ENCODE results near the gene ZNF3.
"Not testable (repeated sequence)": the region's sequence is repeated elsewhere in the genome, so short reads cannot be mapped to it uniquely, and the experiment has no call there.

ZNF3 gene

DNA sequence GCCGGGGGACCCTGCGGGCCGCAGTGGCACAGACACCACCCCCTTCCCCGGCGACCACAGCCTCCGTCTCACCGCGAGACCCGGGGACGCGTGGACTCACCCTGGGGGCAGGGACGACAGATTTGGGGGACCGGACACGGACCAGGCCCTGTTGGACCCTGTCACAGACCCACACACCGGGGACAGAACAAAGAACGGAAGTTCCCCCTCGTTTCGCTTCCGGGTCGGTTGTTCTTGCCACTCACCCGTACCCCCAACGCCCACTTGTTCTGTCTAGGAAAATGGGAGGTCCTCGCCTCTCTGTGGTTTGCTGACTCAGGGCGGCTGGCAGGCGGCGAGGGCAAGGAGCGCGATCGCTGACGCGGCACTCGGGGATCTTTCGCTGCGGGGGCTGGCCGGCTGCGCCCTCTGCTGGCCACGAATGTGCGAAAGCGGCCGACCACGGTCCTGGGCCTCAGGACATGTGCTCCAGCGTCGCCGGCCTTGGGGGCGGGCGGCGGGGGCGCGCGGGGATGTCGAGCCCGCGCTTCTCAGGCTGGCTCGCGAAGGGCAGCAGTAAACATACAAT is at the start of gene ZNF3:
Gene ZNF3, minus strand, starts transcription at position 189 of the 568 bp plus-strand sequence. CDS start 4,366 bp downstream, outside the sequence.
- peak; percentile 99 for DNase-seq (ENCODE audit: low spot score)

DNA sequence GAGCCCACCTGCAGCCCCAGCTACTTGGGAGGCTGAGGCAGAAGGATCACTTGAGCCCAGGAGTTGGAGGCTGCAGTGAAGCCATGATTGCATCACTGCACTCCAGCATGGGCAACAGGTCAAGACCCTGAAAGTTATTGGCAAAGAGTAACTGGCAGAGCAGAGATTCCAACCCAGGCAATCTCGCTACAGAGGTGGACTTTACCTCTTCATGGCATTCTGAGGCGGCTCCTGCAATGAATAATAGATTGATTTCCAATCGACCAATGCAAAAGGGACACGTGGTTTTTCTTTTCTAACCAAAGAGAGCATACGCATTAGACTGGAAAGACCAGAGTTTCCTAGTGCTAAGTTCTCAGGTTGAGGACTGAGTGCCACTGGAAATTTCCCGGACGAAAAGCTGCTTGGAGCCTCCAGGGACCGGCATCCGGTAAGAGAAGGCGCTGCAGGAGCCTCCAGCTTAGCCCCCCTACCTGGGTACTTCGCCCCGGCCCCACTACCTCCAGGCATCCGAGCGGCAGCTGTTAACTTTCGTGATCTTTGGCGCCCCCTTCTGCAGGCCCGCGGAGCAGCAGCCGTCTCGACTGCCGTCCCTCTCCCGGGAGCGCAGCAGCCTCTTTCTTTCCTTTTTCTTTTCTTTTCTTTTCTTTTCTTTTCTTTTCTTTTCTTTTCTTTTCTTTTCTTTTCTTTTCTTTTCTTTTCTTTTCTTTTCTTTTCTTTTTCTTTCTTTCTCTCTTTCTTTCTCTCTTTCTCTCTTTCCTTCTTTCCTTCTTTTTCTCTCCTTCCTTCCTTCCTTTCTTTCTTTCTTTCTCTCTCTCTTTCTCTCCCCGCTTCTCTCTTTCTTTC is 49.3 kb upstream of the ZNF3 start:
- peak; percentile 83 for DNase-seq (ENCODE audit: low spot score)

DNA sequence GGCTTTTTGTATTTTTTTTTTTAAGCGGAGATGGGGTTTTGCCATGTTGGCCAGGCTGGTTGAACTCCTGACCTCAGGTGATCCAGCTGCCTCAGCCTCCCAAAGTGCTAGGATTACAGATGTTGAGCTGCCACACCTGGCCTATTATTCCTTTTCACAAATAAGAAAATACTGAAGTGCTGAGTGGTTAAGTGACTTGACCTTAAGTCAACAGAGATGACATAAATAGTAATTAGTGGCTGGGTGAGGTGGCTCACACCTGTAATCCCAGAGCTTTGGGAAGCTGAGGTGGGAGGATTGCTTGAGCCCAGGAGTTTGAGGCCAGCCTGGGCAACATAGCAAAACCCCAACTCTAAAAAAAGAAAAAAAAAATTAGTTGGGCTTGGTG is 48.7 kb upstream of the ZNF3 start:
- not testable (repeated sequence) for DNase-seq (ENCODE audit: low spot score)

DNA sequence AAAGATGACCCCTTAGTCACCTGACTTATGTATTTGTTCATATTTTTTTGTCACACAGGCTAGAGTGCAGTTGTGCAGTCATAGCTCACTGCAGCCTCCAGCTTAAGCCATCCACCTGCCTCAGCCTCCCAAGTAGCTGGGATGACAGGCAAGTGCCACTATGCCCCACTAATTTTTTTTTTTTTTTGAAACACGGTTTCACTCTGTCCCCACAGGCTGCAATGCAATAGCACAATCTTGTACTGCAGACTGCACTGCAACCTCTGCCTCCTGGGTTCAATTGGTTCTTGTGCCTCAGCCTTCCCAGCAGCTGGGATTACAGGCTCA is 47.1 kb upstream of the ZNF3 start:
- DNase-seq (ENCODE audit: low spot score), result no peak

DNA sequence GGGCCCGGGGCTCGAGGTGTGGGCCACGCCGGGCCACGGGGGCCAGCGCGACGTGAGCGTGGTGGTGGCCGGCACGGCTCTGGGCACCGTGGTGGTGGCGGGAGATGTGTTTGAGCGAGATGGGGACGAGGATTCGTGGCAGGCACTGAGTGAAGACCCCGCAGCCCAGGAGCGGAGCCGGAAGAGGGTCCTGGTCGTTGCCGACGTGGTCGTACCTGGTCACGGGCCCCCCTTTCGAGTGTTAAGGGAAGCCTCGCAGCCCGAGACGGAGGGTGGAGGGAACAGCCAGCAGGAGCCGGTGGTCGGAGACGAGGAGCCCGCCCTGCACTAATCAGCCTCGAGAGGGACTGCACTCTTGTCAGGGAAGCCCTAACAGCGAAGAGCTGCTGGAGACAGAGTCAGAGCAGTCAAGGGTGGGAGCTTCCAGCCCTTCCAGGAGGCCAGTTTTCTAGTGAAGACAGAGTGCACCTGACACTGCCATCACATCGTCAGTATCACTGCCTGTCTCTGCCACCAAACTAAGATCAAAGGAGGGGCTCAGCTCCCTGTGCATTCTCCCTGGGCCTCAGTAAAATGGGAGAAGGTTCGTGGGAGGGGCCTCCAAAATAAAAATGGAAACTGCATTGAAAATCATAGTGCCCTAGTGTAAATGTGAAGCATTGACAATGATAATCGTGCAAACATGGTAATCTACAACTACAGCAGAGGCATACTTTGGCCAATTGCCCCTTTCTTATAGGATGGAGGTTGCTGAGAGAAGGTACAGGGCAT is 46.5 kb upstream of the ZNF3 start:
- no peak for DNase-seq (ENCODE audit: low spot score)

DNA sequence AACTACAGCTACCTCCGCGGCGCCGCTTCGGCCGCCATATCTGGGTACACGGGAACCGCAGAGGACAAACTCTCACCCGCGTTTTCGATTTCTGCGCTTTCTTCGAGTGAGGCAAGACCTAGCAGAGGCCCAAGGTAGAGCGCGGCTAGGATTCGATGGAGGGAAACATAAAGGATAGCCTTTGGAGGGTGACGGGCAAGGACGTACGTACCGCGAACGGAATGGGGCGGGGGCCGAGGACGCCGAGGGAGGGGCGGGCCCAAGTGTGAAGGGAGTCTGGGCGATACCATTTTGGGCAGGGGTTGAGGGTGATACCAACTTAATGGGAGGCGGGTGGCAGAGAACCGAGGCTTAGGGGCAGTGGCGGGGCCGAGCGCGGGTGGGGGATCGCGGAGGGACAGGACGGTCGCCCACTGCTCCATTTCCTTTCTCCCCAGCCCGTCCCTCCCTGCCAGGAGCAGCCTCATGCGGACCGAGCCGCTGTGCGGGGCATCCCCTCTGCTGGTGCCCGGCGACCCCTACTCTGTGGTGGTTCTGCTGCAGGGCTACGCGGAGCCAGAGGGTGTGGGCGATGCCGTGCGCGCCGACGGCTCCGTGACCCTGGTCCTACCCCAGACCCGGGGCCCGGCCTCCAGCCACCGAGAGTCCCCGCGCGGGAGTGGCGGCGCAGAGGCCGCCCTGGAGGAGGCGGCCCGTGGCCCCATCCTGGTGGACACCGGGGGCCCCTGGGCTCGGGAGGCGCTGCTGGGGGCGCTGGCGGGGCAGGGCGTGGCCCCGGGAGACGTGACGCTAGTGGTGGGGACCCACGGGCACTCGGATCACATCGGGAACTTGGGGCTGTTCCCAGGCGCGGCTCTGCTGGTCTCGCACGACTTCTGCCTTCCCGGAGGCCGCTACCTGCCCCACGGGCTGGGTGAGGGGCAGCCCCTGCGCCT is 45.7 kb upstream of the ZNF3 start, which contains the start of gene MBLAC1:
Gene MBLAC1, plus strand, starts transcription at position 37 of the 935 bp plus-strand sequence. Its CDS starts 429 bp downstream, at position 466.
- peak; percentile 93 for DNase-seq (ENCODE audit: low spot score)

DNA sequence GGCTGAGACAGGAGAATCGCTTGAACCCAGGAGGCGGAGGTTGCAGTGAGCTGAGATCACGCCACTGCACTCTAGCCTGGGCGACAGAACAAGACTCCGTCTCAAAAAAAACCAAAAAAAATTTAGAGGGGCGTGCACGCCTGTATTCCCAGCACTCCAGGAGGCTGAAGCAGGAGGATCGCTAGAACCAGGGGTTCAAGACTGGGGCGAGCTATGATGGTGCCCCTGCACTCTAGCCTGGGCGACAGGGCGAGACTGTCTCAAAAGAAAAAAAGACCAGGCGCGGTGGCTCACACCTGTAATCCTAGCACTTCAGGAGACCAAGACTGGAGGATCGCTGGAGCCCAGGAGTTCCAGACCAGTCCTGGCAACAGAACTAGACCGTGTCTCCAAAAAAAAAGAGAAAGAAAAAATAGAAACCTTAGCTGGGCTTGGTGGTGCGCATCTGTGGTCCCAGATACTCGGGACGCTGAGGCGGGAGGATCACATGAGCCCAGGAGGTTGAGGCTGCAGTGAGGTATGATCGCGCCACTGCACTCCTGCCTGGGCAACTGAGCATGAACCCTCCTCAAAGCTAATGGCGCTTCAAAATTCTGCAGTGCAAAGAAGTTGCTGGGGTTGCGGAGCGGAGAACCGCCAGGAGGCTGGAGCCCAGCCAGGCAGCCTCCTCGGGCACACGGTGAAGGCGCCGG is 44.9 kb upstream of the ZNF3 start:
- no peak for DNase-seq (ENCODE audit: low spot score)

DNA sequence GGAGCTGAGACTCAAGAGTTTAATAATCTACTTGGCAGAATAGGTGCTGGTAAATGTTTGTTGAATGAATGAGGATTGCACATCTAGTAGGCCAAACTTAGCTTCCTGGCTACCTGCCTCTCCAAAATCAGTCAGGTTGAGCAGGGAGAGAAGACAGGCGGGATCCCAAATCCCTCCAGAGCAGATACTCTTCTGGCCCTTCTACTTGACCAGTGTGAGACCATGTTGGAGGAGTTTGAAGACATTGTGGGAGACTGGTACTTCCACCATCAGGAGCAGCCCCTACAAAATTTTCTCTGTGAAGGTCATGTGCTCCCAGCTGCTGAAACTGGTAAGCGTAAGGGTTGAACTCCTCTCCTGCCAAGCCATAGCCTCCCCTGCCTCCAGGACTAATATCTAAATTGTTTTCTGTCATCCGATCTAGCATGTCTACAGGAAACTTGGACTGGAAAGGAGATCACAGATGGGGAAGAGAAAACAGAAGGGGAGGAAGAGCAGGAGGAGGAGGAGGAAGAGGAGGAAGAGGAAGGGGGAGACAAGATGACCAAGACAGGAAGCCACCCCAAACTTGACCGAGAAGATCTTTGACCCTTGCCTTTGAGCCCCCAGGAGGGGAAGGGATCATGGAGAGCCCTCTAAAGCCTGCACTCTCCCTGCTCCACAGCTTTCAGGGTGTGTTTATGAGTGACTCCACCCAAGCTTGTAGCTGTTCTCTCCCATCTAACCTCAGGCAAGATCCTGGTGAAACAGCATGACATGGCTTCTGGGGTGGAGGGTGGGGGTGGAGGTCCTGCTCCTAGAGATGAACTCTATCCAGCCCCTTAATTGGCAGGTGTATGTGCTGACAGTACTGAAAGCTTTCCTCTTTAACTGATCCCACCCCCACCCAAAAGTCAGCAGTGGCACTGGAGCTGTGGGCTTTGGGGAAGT is 43.0 kb upstream of the ZNF3 start:
- DNase-seq (ENCODE audit: low spot score), result peak; percentile 45

DNA sequence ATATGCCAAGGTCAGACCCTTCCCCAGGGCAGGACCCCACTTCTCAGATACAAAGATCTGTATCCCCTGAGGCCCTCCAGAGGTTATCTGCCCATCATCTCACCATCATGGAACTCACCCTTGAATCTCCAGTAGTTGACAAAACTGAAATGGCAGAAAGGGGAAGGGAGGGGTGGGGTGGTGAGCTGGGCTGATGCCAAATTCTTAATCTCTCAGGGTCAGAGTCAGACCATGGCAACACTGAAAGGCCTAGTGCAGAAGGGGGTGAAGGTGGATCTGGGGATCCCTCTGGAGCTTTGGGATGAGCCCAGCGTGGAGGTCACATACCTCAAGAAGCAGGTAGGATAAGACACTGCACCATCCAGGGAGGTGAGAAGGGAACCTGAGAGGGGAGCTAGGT is 41.0 kb upstream of the ZNF3 start:
- peak; percentile 86 for DNase-seq (ENCODE audit: low spot score)

DNA sequence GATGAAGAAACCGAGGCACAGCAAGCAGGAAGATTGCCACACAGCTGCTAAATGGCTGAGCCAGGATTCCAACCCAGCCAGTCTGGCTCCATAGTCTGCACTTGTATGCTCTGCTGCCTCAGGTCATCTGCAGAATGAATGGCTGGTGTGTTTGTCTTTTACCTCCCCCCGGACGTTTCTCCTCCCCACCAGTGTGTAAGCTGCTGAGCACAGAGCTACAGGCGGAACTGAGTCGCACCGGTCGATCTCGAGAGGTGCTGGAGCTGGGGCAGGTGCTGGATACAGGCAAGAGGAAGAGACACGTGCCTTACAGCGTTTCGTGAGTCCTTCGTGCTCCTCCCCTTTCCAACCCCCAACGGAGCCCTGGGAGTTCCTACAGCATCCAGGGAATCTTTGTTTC is 40.5 kb upstream of the ZNF3 start:
- DNase-seq (ENCODE audit: low spot score), result no peak

DNA sequence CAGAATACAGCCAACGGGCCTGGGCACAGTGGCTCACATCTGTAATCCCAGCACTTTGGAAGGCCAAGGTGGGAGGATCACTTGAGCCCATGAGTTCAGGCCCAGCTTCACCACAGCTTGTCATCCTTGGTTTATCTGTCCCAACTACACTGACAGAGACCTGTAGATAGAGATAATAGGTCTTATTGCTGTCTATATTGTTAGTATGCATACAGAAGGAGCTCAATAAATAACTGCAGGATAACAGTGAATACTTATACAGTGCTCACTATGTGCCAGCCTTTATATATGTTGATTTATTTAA is 39.2 kb upstream of the ZNF3 start:
- DNase-seq (ENCODE audit: low spot score), result no peak

DNA sequence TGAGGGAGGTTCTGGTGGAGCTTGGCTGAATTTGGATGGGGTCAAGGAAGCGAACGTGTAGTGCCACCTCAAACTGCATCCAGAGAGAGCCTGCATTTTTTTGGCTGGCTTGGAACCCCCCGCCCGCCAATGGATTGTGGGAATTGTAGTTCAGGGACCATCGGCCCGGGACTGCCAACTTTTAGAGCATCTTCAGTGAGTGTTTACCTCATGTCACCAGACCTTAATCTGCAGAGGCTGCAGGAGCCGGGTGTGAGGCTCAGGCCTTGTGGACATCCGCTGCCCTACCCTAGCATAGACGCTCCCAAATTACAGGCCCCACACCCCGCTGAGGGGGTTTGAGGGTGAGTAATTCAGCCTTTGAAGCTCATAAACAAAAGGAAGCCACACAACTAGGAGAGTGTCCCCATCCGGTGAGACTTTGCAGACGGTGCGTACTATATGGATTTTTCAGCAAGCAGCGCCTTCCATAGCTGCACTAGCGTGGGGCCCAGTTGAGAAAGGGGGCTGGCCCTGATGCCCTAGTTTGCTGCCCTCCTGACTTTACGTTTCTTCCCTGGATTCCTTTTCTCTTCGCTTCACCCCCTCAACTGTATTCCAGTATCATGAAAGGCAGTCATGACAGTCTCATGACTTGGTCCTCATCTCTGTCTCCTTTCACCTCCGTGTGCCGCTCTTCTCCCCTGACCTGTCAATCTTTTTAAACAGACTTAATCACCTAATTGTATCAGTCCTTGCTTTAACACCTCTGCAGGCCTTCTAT is 38.6 kb upstream of the ZNF3 start:
- DNase-seq (ENCODE audit: low spot score), result peak; percentile 60

DNA sequence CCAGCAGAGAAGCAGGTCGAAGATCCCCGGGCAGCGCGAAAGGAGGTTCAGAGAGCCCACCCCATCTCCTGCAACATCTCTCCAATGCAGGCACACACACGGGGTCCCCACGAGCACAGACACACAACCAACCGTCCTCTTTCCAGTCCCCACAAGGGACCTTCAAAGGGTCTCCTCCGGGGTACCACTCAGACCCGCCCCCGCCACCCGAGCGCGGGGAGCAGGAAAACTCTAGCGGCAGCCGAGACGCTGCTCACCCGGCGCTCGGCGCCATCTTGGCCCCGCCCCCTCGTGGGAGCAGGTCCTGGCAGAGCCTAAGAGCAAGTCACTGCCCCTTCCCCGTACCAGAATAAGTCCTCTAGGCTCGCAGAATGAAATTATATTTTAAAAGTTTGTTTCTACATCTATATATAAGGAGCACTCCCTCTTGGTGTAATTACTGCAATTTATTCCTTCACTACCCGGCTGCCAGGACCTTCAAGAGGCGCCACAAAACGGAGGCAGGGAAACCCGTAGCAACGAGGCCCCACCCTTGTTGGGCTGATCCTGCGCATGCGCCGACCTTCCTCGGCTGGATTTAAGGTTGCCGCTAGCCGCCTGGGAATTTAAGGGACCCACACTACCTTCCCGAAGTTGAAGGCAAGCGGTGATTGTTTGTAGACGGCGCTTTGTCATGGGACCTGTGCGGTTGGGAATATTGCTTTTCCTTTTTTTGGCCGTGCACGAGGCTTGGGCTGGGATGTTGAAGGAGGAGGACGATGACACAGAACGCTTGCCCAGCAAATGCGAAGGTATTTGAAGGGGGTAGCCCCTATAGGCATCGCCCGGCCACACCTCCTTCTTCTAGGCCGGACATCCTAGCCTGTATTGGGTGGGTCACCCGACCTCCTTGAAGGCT is 37.8 kb upstream of the ZNF3 start, which contains the start of the genes CNPY4 and TAF6:
Gene CNPY4, plus strand, starts transcription at position 563 of the 898 bp plus-strand sequence. Its CDS starts 111 bp downstream, at position 674.
Gene TAF6, minus strand, starts transcription at position 287 of the 898 bp plus-strand sequence. CDS start 5,149 bp downstream, outside the sequence.
- peak; percentile 96 for DNase-seq (ENCODE audit: low spot score)

DNA sequence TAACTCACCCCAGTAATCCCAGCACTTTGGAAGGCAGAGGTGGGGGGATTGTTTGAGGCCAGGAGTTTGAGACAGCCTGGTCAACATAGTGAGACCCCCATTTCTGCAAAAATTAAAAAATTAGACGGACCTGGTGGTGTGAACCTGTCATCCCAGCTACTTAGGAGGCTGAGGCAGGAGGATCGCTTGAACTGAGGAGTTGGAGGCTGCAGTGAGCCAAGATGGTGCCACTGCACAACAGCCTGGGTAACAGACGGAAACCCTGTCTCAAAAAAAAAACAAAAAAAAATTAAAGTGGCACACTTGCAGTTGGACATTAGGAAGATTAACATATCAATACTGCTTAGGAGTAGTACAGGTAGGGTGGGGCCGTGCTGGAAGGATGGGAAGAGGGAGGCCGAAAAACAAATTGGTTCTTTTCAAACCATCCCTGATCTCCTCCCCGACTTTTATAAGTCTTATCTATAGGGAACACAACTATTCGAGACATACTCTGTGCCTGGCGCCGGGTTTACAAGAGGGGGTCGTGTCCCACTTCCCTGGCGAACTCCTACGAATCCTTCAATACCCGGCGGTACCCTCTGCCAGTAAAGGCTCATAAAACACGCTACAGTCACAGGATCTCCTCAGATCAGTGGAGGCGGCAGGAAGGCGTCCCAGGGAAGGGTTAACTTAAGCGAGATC is 37.0 kb upstream of the ZNF3 start:
- peak; percentile 23 for DNase-seq (ENCODE audit: low spot score)

DNA sequence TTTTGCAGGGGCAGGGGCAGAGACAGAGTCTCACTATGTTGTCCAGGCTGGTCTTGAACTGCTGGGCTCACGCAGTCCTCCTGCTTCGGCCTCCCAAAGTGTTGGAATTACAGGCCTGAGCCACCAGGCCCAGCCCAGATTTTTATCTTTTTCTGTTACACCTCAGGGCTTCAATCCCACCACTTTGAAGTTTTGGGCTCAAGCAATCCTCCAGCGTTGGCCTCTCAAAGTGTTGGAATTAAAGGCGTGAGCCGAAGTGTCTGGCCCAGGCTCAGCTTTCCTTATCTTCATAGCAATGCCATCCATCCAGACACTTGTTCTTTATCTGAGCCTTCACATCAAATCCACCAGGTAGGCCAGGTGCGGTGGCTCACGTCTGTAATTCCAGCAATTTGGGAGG is 33.5 kb upstream of the ZNF3 start:
- no peak for DNase-seq (ENCODE audit: low spot score)

DNA sequence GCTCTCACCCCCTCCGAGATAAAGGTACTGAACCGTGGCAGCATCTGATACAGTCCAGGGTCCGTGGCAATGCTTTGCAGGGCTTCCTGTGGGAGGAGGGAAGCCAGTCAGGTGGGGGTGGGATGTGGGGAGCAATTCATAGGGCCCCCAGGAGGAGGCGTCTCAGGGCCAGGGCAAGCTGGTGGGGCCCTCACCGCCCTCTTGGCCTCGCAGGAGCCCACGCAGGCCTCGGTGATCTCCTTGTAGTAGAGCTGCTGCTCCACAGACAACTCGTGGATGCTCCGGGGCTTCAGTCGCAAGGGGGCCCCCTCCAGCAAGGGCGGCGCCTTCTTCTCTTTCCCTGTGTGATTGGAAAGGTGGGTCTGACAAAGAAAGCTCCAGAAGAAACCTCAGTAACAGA is 30.4 kb upstream of the ZNF3 start:
- no peak for DNase-seq (ENCODE audit: low spot score)

DNA sequence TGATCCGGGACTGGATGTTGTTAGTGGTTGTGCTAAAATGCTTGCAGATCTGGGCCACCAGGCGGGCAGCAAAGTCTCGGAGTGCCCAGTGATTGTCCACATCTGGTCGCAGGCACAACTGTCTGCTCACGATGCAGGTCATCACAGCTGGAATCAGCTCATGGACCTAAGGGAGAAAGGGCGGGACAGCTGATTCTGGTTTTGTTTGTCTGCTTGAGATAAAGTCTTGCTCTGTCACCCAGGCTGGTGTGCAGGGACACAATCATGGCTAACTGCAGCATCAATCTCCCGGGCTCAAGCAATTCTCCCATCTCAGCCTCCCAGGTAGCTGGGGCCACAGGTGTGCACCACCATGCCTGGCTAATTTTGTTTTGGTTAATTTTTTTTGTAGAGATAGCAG is 29.6 kb upstream of the ZNF3 start:
- DNase-seq (ENCODE audit: low spot score), result no peak
